ENCODE measurements around the gene HSD17B2. TPM values are rescaled to one million over a fixed set of nuclear protein-coding genes. Genes with fewer than 3 reads are reported as not detected.
"Not testable (repeated sequence)": the region's sequence is repeated elsewhere in the genome, so short reads cannot be mapped to it uniquely, and the experiment has no call there.

Gene HSD17B2
- total RNA-seq, 1 donor from 2014 or later = not detected

DNA sequence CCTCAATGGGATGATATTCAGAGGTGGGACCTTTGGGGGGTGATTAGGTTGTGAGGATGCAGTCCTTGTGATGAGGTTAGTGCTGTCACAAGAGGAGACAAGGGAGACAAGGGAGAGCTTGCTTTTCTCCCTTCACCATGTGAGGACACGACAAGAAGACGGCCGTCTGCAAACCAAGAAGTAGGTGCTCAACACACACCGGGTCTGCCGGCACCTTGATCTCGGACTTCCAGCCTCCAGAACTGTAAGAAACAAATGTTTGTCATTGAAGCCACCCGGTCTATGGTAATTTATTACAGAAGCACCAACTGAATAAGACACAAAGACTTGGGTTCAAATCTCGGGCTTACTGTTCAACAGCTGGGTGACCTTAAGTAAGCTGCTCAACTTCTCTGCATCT is 70.1 kb downstream of the HSD17B2 start:
- ATAC-seq (no peak), DNase-seq (ENCODE audit: missing footprints) (no peak)
- intact Hi-C loops (cut with DNase I) = no loop called here

DNA sequence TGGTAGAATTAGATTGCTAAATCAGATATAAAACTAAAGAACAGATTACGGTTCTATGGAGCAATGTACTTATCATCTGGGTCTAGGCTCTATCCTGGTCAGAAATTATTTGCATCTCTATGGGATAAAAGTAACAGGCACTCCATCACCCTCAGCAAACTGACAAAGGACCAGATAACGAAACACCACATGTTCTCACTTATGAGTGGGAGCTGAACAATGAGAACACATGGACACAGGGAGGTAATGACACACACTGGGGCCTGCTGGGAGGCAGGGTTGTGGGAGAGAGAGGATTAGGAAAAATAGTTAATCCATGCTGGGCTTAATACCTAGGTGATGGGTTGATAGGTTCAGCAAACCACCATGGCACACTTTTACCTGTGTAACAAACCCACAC is 73.0 kb downstream of the HSD17B2 start:
- ATAC-seq (no peak), DNase-seq (ENCODE audit: missing footprints) (no peak)
- intact Hi-C loops (cut with DNase I) = no loop called here

DNA sequence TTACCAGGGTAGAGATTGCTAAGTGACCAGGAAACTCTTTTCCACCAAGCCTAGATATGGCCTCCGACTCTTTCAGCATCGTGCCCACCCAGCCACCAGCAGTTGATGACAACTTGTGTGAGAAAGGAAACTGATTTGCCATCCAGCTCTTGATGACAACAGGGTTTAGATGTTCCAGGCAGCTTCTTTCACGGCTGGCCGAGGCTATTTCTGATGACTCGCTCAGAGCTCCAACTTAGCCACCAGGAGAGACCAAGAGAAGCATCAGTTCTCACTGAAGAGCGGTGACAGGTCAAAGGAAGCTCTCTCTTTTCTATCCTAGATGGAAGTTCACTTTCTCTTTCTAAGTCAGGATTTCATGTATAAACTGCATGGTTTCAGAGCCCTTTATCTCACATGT is 73.7 kb downstream of the HSD17B2 start:
- DNase-seq (ENCODE audit: missing footprints) = no peak
- intact Hi-C loops (cut with DNase I) = no loop called here
- no peak for ATAC-seq

DNA sequence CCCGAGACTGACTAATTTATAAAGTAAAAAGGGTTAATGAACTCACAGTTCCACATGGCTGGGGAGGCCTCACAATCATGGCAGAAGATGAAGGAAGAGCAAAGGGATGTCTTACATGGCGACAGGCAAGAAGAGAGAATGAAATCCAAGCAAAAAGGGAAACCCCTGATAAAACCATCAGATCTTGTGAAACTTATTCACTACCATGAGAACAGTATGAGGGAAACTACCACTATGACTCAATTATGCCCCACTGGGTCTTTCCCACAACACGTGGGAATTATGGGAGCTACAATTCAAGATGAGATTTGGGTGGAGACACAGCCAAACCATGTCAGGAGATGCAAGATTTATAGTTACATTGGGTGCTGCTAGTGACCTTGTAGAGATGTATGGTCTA is 74.2 kb downstream of the HSD17B2 start:
- intact Hi-C loops (cut with DNase I); DNase-seq (ENCODE audit: missing footprints); ATAC-seq: not testable (repeated sequence)

DNA sequence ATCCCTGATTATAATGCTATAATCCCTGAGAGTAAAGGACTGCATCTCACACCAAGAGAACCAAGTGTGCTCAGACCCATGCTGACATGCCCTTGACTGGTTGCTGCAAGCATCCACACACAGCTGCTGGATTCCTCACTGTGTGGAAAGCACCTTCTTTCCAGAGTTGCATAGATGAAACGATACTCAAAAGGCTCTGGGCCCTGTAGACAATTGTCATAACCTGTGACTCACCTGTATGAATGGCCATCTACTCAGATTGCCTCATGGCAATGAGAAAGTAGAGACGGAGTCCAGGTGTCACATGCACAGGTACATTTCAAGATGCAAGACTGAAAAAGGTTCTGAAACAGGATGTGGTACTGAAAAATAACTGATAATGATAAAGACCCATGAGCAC is 76.9 kb downstream of the HSD17B2 start:
- intact Hi-C loops (cut with DNase I) = no loop called here
- no peak for DNase-seq (ENCODE audit: missing footprints)
- no peak for ATAC-seq

DNA sequence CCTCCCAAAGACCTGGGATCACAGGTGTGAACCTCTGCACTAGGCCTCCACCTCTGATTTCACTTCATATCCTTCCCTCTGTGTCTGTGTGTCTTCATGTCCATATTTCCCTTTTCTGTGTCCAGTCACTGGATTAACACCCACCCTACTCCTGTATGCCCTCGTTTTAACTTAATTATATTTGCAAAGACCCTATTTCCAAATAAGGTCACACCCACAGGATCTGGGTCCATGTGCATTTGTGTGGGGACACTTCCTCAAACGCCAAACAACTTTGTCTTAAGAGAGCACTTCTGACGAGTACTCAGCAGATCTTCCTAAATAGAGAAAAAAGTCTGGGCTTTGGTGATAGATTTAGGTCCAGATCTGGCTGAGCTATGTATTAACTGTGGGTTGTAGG is 78.7 kb downstream of the HSD17B2 start:
- intact Hi-C loops (cut with DNase I) = no loop called here
- ATAC-seq (no peak), DNase-seq (ENCODE audit: missing footprints) (no peak)

DNA sequence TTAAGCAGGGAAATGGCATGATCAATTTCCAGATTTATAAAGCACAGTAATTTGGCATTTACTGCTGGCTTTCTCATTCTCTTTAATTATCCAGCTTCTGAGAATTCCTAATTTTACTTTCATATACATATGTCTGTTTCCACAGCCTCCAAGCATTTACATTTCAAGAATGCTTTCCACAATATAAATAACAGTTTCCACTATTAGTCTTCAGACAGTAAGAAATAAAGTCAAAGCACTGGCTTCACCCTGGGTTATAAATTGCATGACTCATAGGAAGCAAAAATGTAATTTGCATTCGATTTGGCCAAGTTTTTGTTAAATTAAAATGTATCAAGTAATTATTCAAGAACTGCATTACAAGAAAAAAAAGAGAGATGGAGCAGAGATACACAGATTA is 81.5 kb downstream of the HSD17B2 start:
- ATAC-seq (no peak), DNase-seq (ENCODE audit: missing footprints) (no peak)
- intact Hi-C loops (cut with DNase I) = no loop called here

DNA sequence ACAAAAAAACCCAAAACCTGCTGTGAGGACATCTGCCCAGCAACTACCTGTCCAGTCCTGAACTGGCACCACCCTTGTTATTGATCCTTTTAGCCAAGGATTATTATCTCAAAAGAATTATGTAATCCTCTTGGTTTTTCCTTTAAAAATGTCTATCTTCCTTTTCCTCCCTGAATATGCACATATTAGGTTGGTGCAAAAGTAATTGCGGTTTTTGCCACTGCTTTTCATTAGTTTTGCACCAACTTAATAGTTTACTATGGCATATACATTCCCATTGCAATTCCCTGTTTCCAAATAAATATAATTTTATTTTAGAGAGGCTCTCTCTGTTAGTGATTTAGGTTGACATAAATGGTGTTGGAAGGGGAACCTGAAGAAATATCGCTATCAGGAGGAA is 83.7 kb downstream of the HSD17B2 start:
- intact Hi-C loops (cut with DNase I) = no loop called here
- no peak for DNase-seq (ENCODE audit: missing footprints)
- ATAC-seq = no peak

DNA sequence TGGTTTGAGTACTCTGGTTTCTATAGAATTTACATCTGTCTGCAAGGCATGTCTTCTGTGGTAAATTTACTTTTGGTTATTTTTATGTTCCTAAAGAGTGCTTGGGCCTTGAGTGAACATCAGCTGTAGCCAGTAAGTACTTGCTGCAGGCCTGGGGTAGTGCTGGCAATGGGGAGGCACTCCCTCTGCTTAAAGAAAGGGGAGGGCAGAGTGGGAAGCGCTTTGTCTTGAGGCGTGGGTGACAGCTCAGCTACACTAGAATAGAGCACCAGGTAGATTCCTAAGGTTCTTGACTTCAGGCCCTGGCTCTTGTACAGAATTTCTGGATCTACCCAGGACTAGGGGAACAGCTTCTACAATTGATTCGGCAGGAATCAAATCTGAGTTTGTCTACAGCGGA is 84.4 kb downstream of the HSD17B2 start:
- no peak for ATAC-seq
- intact Hi-C loops (cut with DNase I) = no loop called here

DNA sequence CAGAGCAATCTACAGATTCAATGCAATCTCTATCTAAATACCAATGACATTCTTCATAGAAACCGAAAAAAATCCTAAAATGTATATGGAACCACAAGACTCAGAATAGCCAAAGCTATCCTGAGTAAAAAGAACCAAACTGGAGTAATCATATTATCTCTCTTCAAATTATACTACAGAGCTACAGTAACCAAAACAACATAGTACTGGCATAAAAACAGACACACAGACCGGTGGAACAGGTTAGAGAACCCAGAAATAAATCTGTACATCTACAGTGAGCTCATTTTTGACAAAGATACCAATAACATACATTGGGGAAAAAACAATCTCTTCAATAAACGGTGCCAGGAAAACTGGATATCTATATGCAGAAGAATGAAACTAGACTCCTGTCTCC is 89.6 kb downstream of the HSD17B2 start:
- intact Hi-C loops (cut with DNase I) = no loop called here
- ATAC-seq = no peak
- no peak for DNase-seq (ENCODE audit: missing footprints)

More for the DNA sequence above, 84.4 kb downstream of the HSD17B2 start:
- no peak for DNase-seq (ENCODE audit: missing footprints)

DNA sequence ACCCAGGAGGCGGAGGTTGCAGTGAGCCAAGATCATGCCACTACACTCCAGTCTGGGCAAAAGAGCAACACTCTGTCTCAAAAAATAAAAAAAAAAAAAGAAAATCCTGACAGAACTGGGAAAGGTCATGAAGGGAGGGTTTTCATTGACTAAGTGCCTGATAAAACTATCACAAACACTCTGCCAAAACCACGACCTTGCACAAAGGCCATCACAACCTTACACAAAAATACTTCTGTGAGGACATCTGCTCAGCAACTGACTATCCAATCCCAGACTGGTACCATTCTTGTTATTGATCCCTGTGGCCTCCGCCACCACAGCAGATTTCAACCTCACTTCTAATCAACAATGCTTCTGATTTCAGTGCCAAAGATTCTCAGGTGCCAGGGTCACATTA is 94.8 kb downstream of the HSD17B2 start:
- intact Hi-C loops (cut with DNase I) = no loop called here
- ATAC-seq = no peak

DNA sequence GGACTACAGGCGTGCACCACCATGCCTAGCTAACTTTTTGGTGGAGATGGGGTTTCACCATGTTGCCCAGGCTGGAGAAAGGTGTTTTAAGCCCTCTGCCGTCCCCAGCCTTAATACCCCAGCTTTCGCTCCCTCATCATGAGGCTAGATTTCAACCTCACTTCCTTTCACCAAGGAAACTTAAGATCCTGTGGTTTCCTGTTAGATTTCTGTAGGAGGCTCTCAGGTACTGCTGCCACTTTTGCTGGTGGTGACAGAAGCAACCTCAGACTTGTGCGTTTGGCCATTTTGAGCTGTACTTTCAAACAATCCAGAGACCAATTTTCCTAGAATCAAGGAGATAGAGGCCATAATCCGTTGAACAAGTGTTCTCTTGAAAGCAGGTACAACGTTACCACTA is 98.7 kb downstream of the HSD17B2 start:
- ATAC-seq (no peak), DNase-seq (ENCODE audit: missing footprints) (no peak)
- intact Hi-C loops (cut with DNase I) = no loop called here

More for the DNA sequence above, 94.8 kb downstream of the HSD17B2 start:
- no peak for DNase-seq (ENCODE audit: missing footprints)

DNA sequence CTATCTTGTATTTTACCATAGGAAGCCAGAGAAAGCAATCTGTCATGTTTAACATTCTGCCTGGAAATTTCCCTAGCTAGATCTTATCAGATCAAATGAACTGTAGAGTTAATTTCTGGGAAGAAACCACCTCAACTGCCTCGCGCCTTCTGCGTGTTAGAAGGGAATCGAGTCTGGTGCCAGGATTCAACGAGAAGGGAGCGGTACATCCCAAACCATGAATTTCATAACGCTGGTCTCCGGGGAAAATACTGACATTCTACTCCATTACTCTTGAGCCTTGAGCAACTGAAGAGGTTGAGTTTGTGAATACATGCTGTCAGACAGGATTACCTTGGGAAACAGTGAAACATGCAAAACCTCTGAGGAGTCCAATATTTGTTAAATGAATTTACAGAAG is 99.8 kb downstream of the HSD17B2 start:
- DNase-seq (ENCODE audit: missing footprints) (no peak), ATAC-seq (no peak)
- intact Hi-C loops (cut with DNase I) = no loop called here

DNA sequence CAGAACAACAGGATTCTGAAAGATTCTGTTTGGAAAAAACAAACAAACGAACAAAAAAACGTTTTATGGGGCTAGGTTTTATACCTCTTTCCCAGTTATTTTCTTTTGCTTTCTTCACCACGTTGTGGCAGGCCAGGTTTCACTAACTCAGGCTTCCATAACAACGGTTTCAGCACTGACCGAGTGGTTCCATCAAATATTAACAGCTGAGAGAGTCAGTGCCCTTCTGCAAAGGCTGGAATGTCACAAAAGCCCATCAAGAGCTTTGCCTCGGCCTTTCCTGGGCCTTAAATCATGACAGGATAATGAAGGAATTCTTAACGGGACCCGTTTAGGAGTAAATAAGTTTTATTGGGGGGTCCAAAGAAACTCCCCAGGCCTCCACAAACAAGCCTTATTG is 100.8 kb downstream of the HSD17B2 start:
- no peak for DNase-seq (ENCODE audit: missing footprints)
- no peak for ATAC-seq
- intact Hi-C loops (cut with DNase I) = no loop called here

DNA sequence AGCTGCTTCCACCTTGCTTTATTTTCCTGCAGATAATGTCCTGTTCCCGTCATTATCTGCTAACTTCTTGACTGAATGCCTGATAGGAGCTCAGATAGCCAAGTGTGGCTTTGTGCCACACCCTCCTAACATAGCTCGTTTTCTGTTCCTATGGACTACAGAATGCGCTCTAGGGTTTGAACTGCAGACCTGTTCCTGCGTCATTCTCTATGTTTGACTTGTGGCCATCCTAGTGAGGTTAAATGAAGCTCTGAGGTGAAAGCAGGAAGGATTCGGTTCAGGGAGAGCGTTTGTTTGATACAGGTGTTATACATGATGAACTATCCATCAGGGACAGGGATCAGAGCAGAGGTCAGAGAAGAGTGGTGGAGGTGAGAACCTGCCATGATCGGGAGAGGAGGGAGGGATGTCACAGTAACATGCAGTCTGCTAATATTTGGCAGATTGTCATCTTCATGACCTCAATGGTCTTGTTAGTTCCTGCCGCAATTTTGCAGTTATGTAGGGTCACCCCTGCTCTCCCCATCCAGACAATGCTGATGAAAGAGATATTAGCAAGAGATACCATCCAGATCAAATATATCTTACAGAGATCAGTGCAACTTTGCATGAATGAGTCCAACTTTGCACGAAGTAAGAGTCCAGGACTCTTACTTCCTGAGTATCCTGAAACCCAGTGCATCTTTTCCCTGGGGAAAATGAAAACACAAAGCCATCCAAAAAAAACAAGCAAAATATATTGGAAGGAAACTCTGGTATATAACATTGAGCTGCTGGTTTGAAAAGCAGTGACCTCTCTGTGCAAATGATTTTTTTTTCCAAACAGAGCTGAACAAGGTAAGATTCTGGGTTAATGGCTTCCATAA is 102.1 kb downstream of the HSD17B2 start:
- no peak for ATAC-seq
- intact Hi-C loops (cut with DNase I) = no loop called here

DNA sequence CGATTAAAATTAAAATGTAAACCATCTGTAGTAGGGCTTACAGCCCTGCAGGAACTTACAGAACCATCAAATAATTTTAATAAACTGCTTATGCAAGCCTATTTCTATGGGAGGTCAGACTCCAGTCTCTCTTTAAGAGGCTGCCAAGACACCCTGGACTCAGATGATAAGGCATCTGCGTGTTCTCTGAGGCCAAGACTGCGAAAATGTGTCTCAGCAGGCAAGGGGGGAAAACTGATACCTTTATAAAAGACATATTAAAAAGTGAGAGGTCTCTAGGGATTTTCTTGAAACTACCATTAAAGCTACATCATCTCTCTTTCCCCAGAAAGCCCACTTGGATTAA is 102.7 kb downstream of the HSD17B2 start:
- ATAC-seq = no peak
- intact Hi-C loops (cut with DNase I) = no loop called here
- DNase-seq (ENCODE audit: missing footprints) = no peak

More for the DNA sequence above, 102.1 kb downstream of the HSD17B2 start:
- no peak for DNase-seq (ENCODE audit: missing footprints)

DNA sequence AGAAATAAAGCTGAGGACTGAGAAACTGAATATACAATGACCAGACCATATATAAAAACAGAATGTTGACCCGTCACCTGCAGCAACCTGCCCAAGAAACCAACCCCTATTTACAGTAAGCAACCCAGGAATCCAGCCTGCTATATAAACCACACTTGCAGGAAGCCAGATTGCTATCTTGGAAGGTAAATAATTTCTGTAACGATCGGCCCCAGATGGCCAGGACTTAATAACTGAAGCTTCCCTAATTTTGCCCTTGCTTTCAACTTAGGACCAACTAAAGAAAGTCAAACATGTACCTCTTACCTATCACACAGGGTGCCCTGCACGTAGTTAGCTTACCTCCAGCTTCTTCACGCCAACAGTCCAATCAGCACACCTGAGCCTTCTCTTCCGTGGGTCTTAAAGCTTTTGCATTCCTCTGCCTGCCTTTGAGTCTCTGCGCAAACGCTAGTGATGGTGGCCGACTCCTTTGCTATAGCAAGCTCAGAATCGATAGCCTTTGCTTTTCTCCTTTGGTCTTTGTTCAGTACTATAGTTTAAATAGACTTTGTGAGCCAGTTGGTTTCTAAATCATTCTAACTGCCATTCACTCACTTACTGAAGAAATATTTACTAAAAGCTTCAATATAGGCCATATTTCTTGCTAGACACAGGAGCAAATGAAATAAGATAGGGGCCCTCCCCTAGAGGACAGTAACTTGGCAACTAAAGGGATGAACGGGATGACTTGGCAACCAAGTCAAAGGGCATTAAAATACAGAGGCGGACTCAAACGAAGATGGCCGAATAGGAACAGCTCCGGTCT is 103.6 kb downstream of the HSD17B2 start:
- peak; percentile 21 for DNase-seq (ENCODE audit: missing footprints)

DNA sequence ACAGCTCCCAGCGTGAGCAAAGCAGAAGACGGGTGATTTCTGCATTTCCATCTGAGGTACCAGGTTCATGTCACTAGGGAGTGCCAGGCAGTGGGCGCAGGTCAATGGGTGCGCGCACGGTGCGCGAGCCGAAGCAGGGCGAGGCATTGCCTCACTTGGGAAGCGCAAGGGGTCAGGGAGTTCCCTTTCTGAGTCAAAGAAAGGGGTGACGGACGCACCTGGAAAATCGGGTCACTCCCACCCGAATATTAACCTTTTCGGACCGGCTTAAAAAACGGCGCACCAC is 104.2 kb downstream of the HSD17B2 start:
- DNase-seq (ENCODE audit: missing footprints); ATAC-seq; intact Hi-C loops (cut with DNase I): not testable (repeated sequence)

More for the DNA sequence above, 103.6 kb downstream of the HSD17B2 start:
- no peak for ATAC-seq
- intact Hi-C loops (cut with DNase I) = no loop called here

DNA sequence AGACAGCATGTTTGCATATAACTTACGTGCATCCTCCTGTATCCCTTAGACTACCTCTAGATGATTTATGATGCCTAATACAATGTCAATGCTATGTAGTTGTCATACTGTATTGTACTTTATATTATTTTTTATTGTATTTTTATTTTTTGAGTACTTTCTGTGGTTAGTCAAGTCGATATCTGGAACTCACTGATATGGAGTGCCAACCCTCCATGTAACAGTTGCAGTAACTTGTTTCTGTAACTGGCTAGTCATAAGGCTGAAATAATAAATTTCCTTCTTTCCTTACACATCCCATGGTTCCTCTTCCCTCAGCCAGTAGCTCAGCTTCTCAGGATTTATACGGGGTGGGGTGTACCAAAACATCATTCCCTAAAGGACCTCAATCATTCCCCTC is 111.5 kb downstream of the HSD17B2 start:
- intact Hi-C loops (cut with DNase I) = no loop called here
- DNase-seq (ENCODE audit: missing footprints) = no peak
- no peak for ATAC-seq

DNA sequence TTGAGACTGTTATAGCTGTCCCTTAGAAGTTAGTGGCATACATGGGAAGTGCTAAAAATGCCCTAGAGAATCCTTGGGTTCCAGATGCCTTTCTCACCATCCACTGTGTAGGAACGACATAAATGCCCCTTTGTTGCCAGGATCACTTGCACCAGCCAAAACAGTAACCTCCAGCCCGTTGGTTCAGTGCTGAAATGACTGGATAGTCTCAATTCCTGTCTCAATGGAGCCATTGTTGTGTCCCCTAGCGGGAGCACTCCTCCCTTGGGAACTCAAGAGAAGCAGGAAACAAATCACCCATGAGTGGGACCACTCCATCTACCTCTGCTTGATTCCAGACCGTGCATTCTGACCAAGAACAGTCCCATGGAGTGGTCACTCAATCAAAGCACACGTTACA is 111.9 kb downstream of the HSD17B2 start:
- ATAC-seq (no peak), DNase-seq (ENCODE audit: missing footprints) (no peak)
- intact Hi-C loops (cut with DNase I) = no loop called here
